ENCODE measurements around the gene FHOD3.
A peak's percentile ranks its signal among the peaks of the same experiment; 100 is the strongest.
"Not testable (repeated sequence)": the region's sequence is repeated elsewhere in the genome, so short reads cannot be mapped to it uniquely, and the experiment has no call there.

The FHOD3 gene

DNA sequence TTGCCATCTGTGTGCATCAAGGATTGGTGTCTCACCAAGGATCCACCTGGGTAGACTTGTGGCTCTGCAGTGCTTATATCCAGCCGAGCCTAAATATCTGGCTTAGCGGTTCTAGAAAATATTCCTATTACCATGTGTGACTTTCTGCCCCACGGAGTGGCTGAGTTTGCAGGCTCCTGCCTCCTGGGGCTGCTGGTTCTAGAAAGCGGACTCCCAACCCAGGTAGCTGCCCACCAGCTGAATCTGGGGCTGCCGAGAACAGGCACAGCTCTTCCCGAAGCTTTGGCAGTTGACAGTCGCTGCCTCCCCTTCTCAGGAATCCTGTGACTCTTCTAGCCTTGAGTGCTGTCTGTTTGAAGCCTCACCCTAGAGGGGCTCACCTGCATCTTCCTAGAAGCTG lies 426.7 kb downstream of the FHOD3 start:
- DNase-seq = no peak

DNA sequence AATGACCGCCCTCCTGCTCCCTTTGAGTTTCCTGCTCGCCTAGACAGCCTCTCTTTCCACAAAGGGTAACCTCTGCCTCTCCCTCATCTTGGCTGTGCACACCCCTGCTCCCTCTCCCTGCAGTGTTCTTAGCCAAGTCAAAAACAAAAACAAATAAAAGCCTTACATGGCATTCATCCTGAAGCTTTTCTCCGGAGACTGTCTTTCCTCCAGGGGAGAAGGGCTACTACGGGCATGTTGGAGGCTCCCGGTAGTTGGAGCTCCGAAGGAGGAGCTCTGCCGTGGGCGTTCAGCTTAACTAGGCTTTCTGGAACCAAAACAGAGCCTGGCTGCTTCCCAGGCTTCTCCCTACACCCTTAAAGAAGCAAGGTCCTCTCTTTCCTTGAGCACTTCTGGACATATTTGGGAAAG lies 427.1 kb downstream of the FHOD3 start:
- no peak for DNase-seq

DNA sequence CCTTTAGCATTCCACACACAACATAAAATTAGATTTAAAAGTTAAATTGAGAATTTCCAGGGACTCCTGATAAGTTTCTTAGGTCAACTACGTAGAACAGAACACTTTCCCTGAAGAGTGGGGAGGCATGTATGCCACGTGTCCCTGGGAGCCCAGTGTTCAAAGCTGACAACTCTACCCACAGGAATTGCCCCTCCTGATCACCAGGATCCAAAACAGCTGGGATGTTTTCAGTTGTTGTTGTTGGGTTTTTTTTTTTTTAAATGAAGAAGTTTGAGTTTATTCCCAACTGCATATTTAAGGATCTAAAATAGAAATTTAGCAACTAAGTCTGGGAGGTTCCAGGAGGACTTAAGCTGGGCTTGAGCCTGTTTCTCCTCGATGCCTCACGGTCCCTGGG lies 430.8 kb downstream of the FHOD3 start:
- DNase-seq = no peak

DNA sequence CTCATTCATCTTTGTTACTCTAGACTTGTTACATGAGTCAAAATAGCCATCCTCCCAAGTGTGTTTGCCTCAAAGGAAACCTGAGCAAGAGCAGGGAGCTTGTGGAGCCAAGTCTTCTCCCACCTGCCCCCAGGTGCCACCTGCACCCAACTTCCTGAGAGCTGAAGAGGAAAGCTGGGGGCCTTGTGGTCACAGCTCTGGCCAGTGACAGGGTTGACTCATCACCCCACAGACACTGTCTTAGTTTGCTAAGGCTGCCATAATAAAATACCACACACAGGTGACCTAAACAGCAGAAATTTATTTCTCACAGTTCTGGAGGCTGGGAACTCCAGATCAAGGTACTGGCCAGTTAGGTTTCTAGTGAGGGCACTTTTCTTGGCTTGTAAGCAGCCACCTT lies 431.7 kb downstream of the FHOD3 start:
- no peak for DNase-seq

DNA sequence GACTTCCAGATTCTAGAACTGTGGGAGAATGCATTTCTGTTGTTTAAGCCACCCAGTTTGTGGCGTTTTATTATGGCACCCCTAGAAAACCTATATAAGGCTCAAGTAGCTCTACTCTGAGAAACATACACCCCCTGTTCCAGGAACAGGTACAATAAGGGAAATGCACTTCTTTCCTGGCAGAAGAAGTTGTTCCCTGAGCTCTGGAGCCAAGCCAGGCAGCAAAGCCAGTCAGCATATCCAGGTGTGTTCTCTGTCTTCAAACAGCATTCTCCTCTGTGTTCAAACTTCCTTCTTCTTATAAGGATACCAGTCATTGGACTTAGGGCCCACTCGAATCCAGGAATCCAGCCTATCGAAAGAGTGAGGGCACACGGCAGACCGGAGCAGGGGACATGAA lies 434.8 kb downstream of the FHOD3 start:
- no peak for DNase-seq

DNA sequence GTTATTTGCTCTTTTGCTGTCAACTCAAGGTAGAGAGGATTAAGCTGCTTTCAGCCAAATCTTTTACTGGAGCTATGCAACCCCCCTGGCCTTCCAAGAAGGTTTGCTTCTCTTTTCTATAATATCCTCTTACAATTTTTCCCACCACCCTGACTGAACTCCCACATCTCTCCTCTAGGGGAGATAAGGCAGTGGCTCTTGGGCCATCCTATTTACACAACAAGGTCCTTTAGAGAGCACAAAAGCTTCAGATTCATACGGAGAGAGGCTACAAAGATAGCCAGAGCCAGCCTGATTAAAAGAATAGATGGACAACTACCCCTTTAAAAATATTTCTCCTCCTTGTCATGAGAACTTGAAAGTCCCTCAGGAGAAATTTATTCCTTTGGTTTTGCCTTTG lies 435.6 kb downstream of the FHOD3 start:
- no peak for DNase-seq

DNA sequence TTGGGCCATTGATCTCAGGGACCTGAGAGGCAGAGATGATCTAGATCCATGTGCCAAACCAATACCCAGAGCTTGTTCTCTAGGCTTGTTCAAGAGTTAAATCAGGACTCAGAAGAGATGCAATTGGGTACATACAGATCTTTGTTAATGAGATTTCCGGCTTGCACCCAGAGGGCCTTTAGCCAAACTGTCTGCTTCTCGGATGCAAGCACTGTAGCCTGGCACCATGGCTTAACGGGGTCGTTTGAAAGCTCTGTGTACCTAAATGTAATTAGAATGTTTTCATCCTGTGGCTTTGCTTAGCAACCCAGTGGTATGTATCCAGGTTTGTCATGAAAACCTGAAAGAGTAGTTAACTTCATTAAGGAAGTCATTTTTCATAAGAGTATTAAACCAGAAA lies 437.1 kb downstream of the FHOD3 start:
- no peak for DNase-seq

DNA sequence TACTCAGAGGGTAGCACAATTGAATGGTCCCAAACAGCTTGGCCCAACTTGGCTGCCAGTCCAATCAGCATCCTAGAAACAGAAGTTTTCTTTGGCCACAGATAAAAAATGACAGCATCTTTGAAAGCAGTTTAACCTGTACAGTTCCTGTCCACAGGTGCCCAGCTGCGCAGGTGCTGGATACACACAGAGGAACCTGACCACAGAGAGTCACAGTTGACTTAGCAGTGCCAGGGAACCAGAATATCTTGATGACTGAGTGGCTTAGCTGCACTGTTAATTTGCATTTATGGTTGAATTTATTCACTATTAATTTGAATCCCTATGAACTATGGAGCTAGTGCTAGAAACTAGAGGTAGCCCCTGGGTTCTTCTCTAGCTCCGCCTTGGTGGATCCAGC lies 437.6 kb downstream of the FHOD3 start:
- no peak for DNase-seq

DNA sequence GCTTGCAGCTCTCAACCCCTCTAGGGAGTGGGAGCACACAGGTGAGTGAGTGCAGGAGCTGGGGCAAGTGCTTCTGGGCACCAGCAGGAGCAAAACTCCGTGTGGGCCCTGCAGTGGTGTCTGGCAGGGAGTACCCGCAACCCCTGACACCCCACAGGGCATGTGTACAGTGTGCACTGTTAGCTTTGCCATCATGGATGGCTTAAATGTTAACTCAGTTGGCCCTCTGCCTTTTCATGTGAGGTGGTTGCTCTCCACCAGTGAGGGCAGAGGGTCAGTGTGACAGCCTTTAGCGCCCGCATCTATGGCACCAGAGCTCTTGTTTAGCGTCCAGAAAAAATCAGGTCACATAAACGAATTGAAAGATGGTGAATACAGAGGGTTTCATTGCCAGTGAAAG lies 438.6 kb downstream of the FHOD3 start:
- no peak for DNase-seq

DNA sequence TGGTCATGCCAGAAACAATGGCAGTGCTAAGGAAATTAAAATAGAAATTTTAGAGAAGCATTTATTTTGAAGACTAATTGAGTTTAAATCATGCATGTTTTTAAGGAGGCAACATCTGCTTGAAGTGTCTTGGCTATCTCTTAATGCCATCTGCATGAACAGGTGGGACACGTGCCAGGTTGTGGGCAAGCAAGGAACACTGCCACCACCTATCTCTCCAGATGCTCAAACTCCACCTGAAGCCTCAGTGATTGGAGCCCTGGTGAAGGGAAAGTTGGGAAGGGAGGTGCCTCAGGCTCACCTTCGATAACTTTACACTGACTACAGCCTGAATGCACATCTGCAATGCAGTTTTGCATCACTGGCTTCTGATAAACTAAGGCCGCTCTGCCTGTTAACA lies 439.8 kb downstream of the FHOD3 start:
- DNase-seq = no peak

DNA sequence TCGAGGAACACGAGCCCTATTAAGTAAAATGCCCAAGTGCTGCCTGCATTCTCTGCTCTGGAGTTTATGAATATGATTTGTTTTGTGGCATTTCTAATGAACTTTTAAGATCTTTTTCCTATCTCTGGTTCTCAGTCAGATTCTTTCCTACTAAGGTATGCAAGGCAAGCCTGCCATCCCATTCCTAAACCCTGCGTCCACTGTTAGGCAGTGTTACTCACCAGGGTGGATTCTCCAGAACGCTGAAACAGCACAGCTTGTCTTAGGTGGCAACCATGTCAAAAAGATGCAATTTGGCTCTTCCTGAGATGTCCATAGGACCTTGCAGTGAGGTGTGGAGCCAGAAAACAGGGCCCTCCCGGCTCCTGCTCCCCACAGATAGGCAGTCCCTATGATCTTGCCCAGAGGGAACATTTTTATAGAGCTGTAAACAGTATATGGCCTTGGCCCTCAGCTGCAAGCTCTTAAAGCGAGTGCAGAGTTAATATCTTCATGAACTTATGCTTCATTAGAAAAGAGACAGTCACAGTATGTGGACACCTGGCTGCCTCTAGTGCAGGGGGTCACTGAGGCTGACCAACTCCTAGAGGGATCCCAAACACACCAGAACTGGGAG lies 446.9 kb downstream of the FHOD3 start:
- DNase-seq = no peak

DNA sequence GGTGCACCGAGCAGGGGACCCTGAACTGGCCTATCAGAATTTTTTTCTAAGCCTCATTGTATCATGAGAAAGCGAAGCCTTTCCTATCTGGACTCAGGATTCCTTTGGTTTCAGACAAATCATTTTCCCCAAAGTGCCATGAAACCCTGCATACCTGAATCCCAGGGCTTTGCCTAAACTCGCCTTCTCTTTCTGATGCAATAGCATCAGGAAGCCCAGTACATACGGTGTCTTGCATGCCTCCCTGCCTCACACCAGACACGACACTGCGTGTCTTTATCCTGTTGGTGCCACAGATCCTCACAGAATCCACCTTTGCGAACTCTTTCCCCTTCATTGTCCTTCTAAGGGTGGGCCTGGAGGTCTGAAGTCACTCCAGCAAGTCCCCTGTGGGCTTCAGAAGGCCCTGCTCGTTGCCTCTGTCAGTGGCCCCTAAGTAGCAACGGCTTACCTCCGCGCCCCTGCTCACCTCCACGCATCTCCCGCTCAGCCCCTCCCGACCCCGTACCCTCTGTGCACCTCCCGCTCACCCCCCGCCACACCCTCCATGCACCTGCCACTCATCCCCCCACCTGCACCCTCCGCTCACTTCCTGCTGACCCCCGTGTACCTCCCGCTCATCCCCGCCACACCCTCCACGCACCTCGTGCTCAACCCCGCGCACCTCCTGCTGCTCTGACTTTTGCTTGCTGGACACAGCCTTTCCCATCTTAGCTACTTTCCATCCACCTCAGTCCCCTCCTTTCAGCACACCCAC lies 447.9 kb downstream of the FHOD3 start:
- no peak for DNase-seq

DNA sequence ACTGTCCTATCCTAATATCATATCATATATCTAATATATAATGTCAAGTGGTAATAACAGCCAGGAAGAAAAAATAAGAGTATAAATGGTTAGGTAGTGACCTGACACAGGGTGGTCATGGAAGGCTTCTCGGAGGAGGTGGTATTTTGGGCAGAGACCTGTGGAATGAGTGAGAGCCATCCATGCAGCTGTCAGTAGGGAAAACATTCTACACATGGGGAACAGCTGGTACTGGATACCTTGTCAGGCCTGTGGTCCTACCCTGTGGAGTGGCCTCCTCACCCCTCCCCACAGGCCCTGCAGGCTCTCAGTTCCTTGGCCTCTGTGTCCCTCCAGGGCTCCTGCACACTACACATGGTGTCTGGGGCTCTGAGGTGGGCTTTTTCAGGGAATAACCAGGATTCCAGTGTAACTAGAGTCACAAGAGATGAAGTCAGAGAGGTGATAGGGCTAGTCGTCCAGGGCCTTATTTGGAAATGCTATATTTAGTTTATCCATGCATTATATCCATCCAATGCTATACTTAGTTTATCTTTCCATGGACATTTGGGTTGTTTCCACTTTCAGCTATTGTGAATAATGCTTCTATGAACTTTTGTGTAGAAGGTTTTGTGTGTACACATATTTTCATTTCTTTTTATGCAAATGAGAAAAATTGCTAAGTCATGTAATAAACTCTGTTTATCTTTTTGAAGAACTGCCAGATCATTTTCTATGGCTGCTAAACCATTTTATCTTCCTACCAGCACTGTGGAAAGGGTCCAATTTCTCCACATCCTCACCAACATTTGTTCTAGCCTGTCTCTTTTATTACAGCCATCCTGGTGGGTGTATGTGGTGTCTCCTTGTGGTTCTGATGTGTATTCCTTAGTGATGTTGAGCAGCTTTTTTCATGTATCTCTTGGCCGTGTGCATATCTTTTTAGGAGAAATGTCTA lies 455.7 kb downstream of the FHOD3 start:
- DNase-seq = no peak

DNA sequence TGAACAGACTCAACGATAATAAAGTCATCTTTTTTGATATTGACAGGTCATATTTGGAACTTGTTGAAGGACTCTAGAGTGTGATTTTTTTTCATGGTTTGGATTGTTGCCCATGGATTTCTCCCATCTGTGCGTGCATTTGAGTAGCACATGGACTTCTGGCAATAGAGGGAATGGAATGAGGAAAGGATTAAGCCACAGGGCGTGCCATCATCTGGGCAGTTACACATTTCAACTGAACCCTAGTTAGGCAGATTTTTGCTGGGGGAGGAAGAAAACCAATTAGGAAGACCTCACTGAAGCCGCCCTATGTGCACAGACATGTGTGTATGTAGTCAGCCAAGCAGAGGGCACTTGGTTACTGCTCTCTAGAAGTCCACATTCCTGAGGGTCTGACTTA lies 458.7 kb downstream of the FHOD3 start:
- no peak for DNase-seq

DNA sequence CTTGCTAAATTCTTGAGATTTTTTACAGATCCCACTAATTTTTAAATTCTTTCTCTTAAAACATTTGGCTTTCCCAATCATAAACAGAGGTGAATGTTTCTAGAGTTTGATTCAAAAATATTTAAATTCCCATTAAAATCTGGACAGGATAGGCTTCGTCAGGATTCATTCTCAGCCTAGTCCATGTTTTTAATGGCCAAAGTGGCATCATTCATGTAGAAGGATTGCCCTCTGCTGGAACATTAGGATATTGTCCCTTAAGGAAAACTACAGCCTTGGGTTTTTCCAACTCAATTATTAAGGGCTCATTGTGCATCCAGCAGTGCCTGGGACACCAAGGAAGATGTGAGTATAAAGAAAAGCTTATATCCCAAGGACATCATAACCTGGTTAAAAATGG lies 459.6 kb downstream of the FHOD3 start:
- peak; percentile 37 to 53 for DNase-seq

DNA sequence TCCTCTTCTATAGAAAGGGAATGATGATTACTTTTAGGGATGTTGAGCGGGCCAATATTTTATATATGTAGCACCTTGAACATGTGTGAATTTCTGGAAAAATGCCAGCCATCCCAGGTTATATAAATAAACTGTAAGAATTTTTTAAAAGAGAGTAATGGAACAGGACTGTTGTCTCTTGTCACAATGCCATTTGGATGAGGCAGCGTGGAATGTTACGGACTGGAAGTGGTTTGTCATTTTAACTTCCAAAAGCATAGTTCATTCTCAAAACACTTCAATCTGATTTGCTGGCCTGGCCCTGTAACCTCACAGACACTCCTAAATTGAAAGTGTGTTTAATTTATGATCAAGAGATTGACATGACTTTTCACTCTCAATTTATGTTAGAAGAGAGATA lies 460.5 kb downstream of the FHOD3 start:
- no peak for DNase-seq

DNA sequence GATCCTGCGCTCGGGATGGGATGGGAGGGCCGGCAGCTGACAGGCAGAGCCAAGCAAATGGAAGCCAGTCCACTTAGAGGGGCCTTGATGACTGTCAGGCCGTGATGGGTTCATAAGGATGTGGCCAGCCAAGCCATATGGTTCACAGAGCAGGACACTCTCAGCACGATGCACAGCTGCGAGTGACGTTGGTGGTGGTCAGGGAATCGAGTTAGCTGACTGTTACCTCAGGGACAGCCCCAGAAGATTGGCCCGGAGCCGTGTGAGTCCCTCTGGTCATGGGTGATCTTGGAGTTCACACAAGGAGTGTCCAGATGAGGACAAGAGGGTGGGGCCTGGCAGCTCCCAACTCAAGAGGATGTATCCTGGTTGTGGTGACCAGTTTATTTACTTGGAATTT lies 461.1 kb downstream of the FHOD3 start:
- no peak for DNase-seq

DNA sequence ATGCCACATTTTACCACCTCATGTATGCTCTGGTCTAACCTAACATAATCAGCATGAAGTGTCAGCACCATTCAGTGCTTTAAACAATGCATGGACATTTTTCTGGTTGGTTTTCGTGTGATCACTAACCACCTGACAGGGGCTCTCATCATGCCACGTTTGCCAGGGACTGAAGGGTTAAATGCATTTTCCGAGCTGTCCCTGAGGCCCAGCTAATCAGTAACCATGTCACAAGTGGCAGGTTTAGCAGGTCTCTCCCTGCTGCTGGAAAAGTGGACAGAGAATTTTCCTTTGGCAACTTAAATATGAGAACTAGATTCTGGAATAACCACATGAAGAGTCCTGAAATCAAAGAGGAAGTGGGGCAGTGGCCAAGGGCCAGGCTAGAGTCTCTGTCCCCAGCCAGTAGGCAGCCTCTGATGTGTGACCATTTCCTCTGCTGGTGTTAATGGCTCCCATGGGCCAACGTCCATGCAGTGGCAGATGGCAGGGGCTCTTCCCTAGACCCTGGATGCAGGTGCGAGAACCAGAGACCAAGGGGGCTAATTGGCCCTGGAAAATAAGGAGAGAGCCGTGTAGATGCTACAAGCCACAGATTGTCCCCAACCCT lies 461.8 kb downstream of the FHOD3 start:
- no peak for DNase-seq

DNA sequence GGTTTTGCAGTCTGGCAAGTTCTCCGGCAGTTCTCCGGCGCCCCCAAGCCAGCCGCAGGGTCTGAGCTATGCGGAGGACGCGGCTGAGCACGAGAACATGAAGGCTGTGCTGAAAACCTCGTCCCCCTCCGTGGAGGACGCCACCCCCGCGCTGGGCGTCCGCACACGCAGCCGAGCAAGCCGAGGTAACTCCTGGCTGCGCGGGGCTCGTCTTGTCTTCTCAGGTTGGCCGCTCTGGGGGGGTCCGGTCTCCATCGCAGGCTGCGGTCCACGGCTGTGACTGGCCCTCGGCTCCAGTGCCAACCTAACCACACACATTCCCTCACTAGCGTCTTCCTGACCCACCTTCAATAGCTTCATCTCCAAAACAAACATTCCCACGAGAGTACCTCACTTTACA lies 463.1 kb downstream of the FHOD3 start:
- no peak for DNase-seq

DNA sequence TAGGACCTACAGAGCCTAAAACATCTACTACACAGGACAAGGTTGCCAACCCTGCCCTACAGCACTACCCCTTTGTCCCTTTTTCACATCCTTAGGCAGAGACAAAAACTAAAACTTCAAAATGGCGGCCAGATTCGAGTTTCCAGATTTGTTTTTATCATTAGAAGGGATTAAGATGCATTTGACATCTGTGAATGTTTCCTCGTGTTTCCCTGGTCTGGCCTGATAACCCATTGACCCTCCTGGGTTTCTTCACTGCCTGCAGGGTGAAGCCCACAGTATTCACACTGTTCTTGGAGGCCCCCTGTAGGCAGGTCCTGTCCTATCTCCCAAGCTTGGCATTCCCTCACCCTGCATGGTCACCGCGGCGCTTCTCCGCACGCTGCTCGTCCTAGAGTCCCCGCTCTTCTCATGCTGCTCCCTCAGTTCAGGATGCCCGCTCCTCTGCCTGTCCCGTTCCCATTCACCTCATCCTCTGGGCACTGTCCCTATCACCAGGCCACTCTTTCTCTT lies 463.7 kb downstream of the FHOD3 start:
- DNase-seq = no peak

DNA sequence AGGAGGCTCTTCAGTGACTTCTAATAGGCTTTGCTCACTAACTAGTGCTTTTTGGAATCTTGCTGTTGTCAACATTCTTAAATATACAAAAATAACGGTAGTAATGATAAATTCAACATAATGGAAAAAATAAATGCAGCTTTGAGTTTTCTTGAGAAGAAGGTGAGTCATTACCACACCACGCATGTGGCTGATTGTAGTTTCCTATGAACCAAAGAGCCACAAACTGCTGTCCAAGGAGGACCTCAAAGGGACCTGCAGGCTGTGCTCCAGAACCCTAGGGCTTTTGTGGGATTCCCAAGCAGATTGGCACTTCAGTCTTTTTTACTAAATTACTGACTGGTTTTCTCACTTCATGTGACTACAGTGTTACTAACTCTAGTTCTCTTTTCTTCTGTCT lies 464.6 kb downstream of the FHOD3 start:
- DNase-seq = no peak

DNA sequence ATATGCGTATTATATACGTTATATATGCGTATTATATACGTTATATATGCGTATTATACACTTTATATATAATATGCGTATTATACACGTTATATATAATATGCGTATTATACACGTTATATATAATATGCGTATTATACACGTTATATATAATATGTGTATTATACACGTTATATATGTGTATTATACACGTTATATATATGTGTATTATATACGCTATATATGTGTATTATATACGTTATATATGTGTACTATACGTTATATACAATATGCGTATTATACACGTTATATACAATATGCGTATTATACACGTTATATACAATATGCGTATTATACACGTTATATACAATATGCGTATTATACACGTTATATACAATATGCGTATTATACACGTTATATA lies 465.5 kb downstream of the FHOD3 start:
- DNase-seq = not testable (repeated sequence)

DNA sequence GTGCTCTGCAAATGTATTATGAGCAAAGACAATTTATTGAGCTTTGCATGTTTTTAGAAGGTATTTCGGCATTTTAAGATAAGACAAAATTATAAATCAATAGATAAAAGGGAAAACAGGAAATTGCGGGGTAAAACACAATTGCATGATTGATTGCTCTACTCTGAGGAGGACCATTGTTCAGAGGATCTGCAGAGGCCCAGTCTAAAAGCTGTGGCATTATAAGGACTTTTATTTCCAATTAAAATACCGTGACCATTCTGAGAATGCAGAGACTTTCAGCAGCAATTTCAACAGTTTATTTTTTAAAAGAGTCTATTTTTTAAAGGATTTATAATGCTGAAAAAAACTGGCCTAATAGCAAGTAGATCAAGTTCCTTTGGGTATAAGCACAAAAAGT lies 469.3 kb downstream of the FHOD3 start:
- DNase-seq = no peak
